Measurements from ENCODE around the gene NOBOX.
"Not testable (repeated sequence)": the region's sequence is repeated elsewhere in the genome, so short reads cannot be mapped to it uniquely, and the experiment has no call there.

The NOBOX gene

DNA sequence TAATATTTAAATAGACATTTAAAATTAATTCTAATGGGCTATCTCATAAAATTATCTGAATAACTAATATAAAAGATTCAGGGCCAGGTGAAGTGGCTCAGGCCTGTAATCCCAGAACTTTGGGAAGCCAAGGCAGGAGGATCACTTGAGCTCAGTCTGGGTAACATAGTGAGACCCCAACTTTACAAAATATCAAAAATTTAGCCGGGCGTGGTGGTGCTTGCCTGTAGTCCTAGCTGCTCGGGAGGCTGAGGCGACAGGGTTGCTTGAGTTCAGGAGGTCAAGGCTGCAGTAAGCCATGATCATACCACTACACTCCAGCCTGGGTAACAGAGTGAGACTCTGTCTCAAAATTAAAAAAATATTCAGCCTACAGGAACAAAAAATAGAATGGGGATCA, 12.5 kb downstream of the NOBOX start:
- DNase-seq: no peak

DNA sequence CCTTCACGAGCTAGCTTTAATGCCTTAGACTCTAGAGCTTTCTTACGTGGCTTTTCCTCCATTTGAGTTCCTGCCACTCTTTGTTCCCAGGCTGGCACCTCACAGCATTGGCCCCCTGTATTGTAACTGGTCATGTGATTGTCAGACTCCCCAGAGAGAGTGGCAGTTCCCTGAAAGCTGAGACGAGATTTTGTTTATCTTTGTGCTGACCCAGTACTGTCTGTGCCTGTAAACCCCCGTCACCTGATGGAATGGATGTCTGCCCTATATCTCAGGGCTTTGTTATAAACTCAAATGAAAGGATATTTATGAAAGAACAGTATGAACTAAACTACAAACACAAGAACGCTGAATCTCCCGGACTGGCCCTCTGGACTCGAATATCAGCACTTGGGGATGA, 13.0 kb downstream of the NOBOX start:
- DNase-seq: no peak

DNA sequence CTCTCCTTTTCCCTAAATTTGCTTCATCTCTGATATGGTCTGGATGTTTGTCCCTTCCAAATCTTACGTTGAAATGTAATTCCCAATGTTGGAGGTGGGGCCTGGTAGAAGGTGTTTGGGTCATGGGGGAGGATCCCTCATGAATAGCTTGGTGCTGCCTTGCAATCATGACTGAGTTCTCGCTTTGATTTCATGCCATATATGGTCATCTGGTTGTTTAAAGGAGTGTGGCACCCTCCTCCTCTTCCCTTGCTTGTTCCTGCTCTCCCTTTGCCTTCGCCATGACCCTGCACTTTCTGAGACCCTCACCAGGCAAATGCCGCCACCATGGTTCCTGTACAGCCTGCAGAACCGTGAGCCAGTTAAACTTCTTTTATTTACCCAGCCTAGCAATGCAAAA, 14.5 kb downstream of the NOBOX start:
- no peak for DNase-seq

DNA sequence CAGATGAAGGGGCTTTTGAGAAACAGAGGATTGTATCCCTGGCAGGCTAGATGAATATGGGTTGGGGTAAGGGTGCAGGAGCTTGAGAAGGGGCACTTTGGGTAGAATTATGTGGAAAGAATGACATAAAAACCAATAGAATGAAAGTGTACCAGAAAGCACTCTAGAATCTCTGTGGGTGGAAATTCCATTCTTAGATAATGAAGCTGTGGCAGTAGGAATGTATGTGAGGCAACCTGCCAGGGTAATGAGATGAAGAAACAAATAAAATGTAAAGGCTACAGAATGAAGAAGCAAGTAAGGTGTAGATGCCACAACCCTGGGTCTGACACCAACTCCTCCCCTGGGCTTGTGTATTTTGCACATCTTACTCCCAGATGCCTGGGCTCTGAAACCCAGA, 16.8 kb downstream of the NOBOX start:
- DNase-seq: no peak

DNA sequence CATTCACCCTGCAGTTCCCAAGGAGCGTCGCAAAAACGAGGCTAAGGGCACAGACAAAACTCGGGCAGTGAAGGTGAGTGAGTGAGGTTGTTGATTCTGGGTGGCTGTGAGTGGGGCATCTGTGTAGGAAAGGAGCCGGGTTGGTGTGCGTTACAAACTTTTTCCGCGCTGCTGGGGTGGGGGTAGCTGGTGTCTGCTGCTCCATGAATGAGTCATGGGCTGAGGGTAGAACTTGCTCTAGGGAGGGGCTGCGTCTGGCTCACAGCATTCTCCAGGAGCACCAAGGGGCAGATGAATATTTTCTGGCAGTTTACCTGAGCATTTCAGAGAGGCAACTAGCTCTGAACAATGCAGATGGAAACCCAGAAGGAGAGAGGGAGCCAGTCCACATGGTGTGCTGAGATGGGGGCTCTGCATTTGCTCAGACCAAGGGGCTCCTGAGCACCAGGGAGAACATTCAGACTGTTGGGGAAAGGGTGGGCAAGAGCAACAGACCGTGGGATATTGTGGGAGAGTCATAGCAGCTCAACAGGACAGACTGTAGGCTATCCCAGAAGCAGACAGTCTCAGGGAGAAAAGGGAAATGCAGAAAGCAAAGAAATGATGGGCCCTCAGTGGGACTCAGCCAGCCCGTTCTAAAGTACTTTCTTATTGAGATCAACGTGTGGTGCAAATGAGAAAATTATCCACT, 18.8 kb downstream of the NOBOX start:
- DNase-seq: no peak

DNA sequence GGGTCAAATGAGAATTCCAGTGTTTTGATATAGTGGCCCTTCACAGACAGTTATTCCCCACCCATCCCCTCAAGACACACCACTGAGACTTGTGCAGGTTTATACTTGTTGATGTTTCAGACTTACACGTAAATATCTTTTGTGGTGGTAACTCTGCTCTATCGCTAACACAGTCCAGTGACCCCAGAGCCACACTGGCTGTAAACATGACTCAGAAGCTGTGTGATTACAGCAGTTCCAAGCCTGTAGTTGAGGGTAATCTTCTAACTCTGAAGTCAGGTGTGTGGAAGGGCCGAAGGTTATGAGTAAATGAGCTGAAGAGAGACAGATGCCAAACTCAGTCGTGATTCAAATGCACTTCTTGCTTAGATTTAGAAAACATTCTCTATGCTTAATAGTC, 19.4 kb downstream of the NOBOX start:
- DNase-seq: no peak

DNA sequence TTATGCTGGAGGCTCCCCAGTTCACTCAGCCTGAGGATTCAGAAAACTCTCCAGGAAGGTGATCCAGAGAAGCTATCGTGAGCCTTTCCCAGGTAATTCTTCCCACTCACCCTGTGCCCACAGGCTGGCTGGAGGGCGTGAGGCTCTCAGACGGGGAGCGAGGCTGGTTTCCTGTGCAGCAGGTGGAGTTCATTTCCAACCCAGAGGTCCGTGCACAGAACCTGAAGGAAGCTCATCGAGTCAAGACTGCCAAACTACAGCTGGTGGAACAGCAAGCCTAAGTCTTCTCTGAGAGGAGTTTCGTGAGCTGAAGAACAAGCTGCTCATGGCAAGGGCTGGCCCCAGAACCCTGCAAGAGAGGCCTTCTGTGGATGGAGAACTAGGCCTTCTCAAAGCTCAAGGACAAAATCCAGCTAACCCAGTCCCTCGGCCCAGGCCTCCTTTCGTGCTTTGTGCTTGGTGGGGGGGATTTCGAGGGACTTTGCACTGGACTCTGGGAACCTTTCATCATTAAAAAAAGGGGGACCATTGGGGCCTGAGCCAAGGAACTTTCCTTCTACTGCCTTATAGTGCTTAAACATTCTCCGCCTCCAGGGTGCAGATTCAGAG, 23.6 kb downstream of the NOBOX start:
- no peak for DNase-seq

DNA sequence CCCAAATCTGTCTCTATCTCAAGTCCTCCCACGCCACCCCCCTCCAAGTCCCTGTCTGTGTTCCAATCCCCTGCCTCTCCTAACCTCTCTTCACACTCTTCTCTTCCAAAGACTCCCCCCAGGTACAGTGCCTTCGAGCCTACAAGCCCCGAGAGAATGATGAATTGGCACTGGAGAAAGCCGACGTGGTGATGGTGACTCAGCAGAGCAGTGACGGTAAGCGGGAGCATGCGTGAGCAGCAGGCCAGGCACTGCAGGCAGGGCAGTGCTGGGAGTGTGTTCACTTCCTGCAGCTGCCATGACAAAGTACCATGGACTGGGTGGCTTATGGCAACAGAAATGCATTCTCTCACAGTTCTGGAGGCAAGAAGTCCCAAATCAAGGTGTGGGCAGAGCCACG, 24.8 kb downstream of the NOBOX start:
- DNase-seq: peak in 1 of 3 donors; percentile 3

DNA sequence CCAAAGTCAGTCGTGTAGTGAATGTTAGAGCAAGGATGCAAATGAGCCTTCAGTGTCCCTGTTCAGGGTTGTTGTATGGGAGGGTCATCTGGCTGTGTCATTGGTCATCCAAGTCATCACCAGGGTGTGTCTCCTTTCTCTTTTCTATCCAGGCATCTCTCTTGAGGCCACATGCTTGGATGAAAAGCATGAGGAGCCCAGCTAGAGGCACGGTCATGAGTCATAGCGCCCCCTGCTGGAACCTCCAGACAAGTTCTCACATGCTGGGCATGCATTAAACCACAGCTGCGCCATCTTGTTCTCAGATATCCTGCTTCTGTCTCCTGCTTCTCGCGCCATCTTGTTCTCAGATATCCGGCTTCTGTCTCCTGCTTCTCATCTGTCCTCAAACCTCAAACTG, 34.3 kb downstream of the NOBOX start:
- DNase-seq: not testable (repeated sequence)

DNA sequence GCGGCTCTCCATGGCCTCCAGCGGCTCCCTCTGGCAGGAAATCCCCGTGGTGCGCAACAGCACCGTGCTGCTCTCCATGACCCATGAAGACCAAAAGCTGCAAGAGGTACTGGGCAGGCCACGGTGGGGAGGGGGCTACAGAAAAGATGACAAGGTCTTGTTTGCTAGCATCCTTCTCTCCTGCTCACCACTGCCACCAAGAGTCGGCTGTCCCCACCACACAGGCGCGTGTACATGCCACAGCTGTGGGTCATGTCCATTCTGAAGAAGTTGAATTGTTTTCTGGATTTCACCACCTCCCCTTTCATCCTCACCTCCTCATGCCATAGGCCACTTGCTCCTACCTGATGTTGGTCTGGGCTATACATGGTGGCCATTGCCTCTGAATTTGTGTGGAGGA, 36.2 kb downstream of the NOBOX start:
- not testable (repeated sequence) for DNase-seq

DNA sequence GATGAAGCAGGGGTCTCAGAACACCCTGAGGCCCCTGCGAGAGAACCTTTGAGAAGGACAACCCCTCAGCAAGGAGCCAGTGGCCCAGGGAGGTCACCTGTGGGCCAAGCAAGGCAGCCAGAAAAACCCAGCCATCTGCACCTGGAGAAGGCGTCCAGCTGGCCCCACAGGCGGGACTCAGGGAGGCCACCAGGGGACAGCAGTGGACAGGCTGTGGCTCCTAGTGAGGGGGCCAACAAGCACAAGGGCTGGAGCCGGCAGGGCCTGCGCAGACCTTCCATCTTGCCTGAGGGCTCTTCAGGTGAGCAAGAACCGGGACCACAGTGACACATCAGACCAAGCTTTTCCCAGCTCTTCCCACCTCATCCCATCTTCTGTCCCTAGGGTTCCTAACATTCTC, 38.0 kb downstream of the NOBOX start:
- not testable (repeated sequence) for DNase-seq

DNA sequence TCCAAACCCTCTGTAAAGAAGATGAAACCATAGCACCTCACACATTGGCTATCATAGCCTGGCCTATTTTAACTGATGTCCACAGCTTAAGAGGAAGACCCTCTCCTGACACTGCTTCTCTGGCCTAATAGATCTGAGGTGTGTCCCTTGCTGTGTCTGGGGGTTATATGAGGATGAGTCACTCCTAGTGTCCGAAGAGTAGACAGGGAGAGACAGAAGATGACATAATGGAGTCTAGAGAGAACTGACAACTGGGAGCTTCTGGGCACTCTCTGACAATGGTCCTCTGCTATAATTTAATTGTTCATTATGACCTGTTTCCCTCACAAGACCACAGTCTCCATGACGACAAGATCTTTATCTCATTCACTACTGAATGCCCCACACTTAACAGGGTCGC, 41.4 kb downstream of the NOBOX start:
- DNase-seq: not testable (repeated sequence)

DNA sequence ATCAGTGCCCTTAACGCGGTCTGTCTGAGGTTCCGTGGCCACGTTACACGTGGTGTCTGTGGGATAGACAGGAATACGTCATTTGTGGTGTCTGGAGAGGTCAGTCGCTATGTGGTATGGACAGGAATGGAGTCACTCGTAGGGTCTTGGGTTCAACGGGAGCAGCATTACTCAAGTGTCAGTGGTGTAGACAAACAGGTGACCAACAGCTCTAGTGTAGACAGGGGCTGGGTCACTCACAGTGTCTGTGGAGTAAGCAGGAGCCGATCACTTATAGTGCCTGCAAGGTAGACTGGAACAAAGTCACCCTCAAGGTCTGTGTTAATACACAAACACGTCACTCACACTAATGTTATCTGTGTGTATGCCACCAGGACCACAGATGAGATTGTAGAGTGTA, 46.6 kb downstream of the NOBOX start:
- not testable (repeated sequence) for DNase-seq

DNA sequence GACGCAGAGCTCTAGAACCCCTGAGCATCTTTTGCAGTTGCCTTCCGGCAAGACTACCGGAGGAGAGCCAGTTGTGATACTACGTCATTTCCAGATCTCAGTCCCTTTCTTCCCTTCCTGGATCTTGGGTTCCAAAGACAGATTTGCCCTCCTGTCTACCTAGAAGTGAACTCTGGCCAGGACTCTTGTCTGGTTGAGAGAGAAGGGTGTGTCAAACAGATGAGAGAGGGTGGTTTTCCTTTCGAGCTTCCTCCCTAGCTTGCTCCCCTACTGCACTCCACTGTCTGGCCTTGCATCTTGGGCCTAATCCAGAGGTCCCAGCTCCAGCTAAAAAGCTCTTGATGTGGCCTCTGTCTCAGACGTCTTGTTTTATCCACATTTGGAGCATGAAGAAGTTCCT, 47.3 kb downstream of the NOBOX start:
- not testable (repeated sequence) for DNase-seq

DNA sequence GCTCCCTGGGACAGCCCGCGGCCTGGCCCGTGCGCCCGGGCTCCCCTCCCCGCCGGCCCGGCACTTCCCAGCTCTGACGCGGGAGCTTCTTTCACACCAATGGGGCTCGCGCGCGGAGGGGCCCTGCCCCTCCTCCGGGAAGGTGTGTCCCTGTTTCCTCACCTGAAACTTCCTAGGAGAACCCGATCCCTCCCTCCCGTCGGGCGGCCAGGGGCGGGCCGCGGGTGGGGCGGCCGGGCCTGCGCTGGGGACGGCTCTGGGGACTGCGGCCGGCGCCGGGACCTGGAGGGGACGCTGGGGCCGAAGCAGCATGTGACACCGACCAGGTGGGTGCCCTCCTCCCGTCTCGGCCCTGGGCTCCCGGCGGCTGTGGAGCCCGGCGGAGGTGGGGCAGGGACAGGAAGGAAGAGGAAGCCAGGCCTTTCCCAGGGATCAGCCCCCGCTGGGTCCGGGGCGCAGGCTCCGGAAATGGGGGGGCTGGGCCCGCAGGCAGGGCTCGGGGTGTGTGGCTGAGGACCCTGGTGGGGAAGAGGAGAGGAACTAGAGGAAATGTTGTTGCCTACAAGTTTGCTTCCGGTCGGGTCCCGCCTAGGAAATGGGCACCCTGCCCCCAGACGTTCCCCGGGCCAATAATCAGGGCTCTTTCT, 48.2 kb downstream of the NOBOX start, which contains the start of gene ARHGEF5:
Gene ARHGEF5 (plus strand): TSS at position 227 of the 647 bp plus-strand sequence. CDS start 7,268 bp downstream, outside the sequence.
- DNase-seq: not testable (repeated sequence)

DNA sequence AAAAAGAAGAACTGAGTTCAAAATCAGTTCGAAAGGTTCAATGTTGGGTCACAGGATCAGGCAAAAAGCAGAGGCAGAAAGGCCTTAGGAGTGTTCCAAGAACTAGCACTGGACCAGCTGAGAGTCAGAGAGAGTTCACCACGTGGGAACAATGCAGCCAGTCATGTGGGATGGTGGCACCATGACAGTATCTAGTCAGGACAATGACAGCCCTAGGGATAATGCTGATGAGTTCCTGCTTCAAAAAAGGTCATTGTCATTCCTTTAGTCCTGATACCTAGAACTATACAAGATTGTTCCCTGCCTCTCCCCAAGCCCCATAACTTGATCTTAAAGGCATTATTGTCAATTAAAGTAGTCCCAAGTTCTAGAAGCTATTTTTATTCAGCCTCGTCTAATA, 51.8 kb downstream of the NOBOX start:
- DNase-seq: not testable (repeated sequence)

DNA sequence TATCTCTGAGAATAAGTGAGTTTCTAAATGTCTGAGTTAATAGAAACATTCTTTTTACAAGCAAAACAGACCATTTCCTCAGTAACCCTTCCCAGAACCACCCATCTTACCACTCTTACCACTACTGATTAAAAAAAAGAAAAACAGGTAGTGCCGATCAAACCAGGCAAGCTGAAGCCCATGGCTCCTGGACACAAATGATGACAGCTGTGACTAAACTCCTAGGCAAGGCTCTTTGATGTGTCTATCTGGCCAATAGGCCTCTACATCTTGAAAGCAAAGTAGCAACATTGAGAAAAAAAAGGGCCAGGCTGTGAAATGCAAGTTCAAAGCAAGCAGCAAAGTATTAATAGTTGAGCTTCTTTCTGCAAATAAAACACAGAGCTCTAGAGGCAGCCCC, 54.9 kb downstream of the NOBOX start:
- not testable (repeated sequence) for DNase-seq
